HepG2 (cell line): ENCODE results near the gene LRFN2. TPM values are rescaled to one million over a fixed set of nuclear protein-coding genes. Genes with fewer than 3 reads are reported as not detected.

Experiments
- ATAC-seq: fragments of 200-7000 bp; cut with Tn5 transposase; 3 replicates; pipeline ENCODE4 v1.9.1; 2020; ENCODE audit warnings: mild to moderate bottlenecking, moderate library complexity
- BruUV-seq: library from RNA; stranded (reverse); fragments of 400-500 nt; replicated peaks from 2 replicates; lab custom pipeline; 2021; lab: Mats Ljungman, UMichigan
- CTCF ChIA-PET: fragments of 300-600 bp; formaldehyde crosslinking; extraction: SDS; loops from one replicate; lab custom pipeline; 2021; ENCODE audit warnings: low total read pairs, inconsistent platforms, low intra/inter-chr PET ratio; lab: Yijun Ruan, JAX
- POLR2A ChIA-PET: fragments of 350-600 bp; sonication (Branson Sonifier 250); formaldehyde crosslinking; loops from one replicate; lab custom pipeline; 2020; ENCODE audit warnings: antibody characterized with exemption, inconsistent platforms; lab: Yijun Ruan, JAX
- DNase-seq: peaks from one replicate; pipeline ENCODE4 v3.0.0-alpha.2; 2015; ENCODE audit warnings: low spot score
- FAIRE-seq: peaks from 3 replicates; lab custom pipeline; 2011; peaks lifted over from hg19 to GRCh38; lab: Jason Lieb, UNC
- H2AFZ ChIP-seq: one replicate; pipeline ENCODE4 v1.6.1; 2011; ENCODE audit warnings: low read length, inconsistent platforms
- H3K27ac ChIP-seq: fragments of 300-600 bp; 3 replicates; pipeline ENCODE4 v1.8.0; 2011; ENCODE audit warnings: mixed run types, mild to moderate bottlenecking, mixed read lengths, low read length, inconsistent platforms; ENCODE audit not compliant: insufficient read depth; ENCODE audit errors: extremely low read length
- H3K27me3 ChIP-seq, 2 experiments: fragments of 200-600 bp in 1 of 2; 2 replicates in 1 of 2; 3 replicates in 1 of 2; pipeline versions ENCODE4 v1.6.0 to v1.8.0; 2011; ENCODE audit warnings: low read length in 2 of 2, mild to moderate bottlenecking in 2 of 2, moderate library complexity in 2 of 2, inconsistent platforms in 1 of 2; ENCODE audit not compliant: insufficient read depth in 2 of 2, control insufficient read depth in 1 of 2
- H3K36me3 ChIP-seq, 2 experiments: fragments of 200-600 bp in 1 of 2; replicated peaks in 1 of 2; 2 replicates in 1 of 2; 3 replicates in 1 of 2; pipeline versions ENCODE4 v1.5.1 to v1.8.0; 2011; ENCODE audit warnings: low read length in 2 of 2, inconsistent platforms in 1 of 2; ENCODE audit not compliant: insufficient read depth in 2 of 2, control insufficient read depth in 1 of 2
- H3K4me1 ChIP-seq: 2 replicates; pipeline ENCODE4 v1.5.1; 2012; ENCODE audit warnings: low read length, inconsistent platforms; ENCODE audit not compliant: insufficient read depth
- H3K4me2 ChIP-seq: 2 replicates; pipeline ENCODE4 v1.6.0; 2011; ENCODE audit warnings: low read depth, low read length, inconsistent platforms
- H3K4me3 ChIP-seq, 3 experiments: fragments of 200-600 bp in 1 of 3; sonication (generic), shearing (Covaris generic) in 1 of 3; replicated peaks in 1 of 3; 2 replicates each; pipeline ENCODE4 v1.5.1; 2011 to 2016; ENCODE audit warnings: low read length in 3 of 3, inconsistent platforms in 2 of 3, low read depth in 2 of 3, mild to moderate bottlenecking in 2 of 3, control low read depth in 1 of 3, mixed read lengths in 1 of 3; ENCODE audit not compliant: insufficient read depth in 1 of 3
- H3K79me2 ChIP-seq: one replicate; pipeline ENCODE4 v1.6.1; 2011; ENCODE audit warnings: low read length, inconsistent platforms; ENCODE audit not compliant: insufficient read depth
- H3K9ac ChIP-seq: 2 replicates; pipeline ENCODE4 v1.6.0; 2011; ENCODE audit warnings: mild to moderate bottlenecking, low read depth, low read length, inconsistent platforms; ENCODE audit not compliant: insufficient read depth
- H3K9me3 ChIP-seq: 2 replicates; pipeline ENCODE4 v1.5.1; 2012; ENCODE audit warnings: mild to moderate bottlenecking, low read length
- H4K20me1 ChIP-seq: 2 replicates; pipeline ENCODE4 v1.6.0; 2011; ENCODE audit warnings: inconsistent platforms, mild to moderate bottlenecking, low read length, moderate library complexity; ENCODE audit not compliant: insufficient read depth
- ARNT ChIP-seq: fragments of 450-650 bp; IDR thresholded peaks from 2 replicates; pipeline ENCODE4 v1.6.1; 2017
- KAT2B ChIP-seq: fragments of 150-350 bp; IDR thresholded peaks from 2 replicates; pipeline ENCODE4 v1.6.1; 2014; ENCODE audit warnings: low read depth, low read length, borderline replicate concordance
- LCORL ChIP-seq, 2 experiments: fragments of 450-650 bp in 1 of 2; sonication (generic) in 1 of 2; formaldehyde crosslinking in 1 of 2; IDR thresholded peaks; 2 replicates each; pipeline versions ENCODE4 v1.5.0 to v1.6.1; 2017 to 2020; ENCODE audit warnings: antibody characterized with exemption in 1 of 2, missing genetic modification reagents in 1 of 2
- NCOA2 ChIP-seq: sonication (generic); formaldehyde crosslinking; IDR thresholded peaks from 2 replicates; pipeline ENCODE4 v1.8.0; 2022; ENCODE audit warnings: inconsistent platforms
- NR2F1 ChIP-seq, 2 experiments: fragments of 450-650 bp in 1 of 2; formaldehyde crosslinking in 1 of 2; IDR thresholded peaks; 2 replicates each; pipeline versions ENCODE4 v1.5.0 to v1.6.1; 2016 to 2020; ENCODE audit warnings: mild to moderate bottlenecking in 1 of 2, missing compliant biosample characterization in 1 of 2, missing genetic modification reagents in 1 of 2, moderate library complexity in 1 of 2
- ONECUT2 ChIP-seq: sonication (generic); formaldehyde crosslinking; IDR thresholded peaks from 2 replicates; pipeline ENCODE4 v1.4.0; 2020; ENCODE audit warnings: missing genetic modification reagents
- ZNF17 ChIP-seq: sonication (generic); formaldehyde crosslinking; IDR thresholded peaks from 2 replicates; pipeline ENCODE4 v1.5.0; 2020; ENCODE audit warnings: mild to moderate bottlenecking, missing genetic modification reagents
- ZNF251 ChIP-seq: sonication (generic); formaldehyde crosslinking; IDR thresholded peaks from 2 replicates; pipeline ENCODE4 v1.9.0; 2021; ENCODE audit warnings: mild to moderate bottlenecking, missing genetic modification reagents
- ZNF414 ChIP-seq: sonication (generic); formaldehyde crosslinking; IDR thresholded peaks from 2 replicates; pipeline ENCODE4 v1.5.0; 2020; ENCODE audit warnings: missing genetic modification reagents
- ZNF761 ChIP-seq: sonication (generic); formaldehyde crosslinking; conservative IDR thresholded peaks from 2 replicates; pipeline ENCODE4 v1.4.0; 2020; ENCODE audit warnings: mild to moderate bottlenecking, missing genetic modification reagents
- ZNF83 ChIP-seq: sonication (generic); formaldehyde crosslinking; IDR thresholded peaks from 2 replicates; pipeline ENCODE4 v1.4.0; 2020; ENCODE audit warnings: missing genetic modification reagents, mild to moderate bottlenecking, borderline replicate concordance
- ZNF839 ChIP-seq: sonication (generic); formaldehyde crosslinking; IDR thresholded peaks from 2 replicates; pipeline ENCODE4 v1.4.0; 2020; ENCODE audit warnings: missing genetic modification reagents, mild to moderate bottlenecking, borderline replicate concordance
- WGBS: methylation state at CpG from one replicate; pipeline ENCODE4 v1.1.6; 2017; ENCODE audit warnings: low lambda C conversion rate; 5-methylcytosine and 5-hydroxymethylcytosine counted together
- in situ Hi-C: cut with HindIII; loops from 2 replicates; pipeline ENCODE4 v1.10.0; 2017; ENCODE audit warnings: low pct_unique_long_range_greater_than_20kb; ENCODE audit not compliant: extremely low pct_ligation_motif_present
- intact Hi-C: fragments of 100-400 bp; cut with micrococcal nuclease; formaldehyde crosslinking; loops from one replicate; pipeline ENCODE4 v1.10.0; 2022; ENCODE audit not compliant: unreplicated experiment
- polyA plus RNA-seq, 8 experiments: library from polyadenylated mRNA; depleted of rRNA in 3 of 8; stranded (reverse) in 7 of 8; unstranded in 1 of 8; fragments of >200 nt; fragmentation: Illumina TruSeq in 4 of 8; extraction: Trizol in 4 of 8; gene quantifications; 2 replicates each; pipeline versions ENCODE4 v1.2.1 to v1.2.3, GENCODE V29; 2011 to 2016; ENCODE audit warnings: low read depth in 4 of 8, missing spikeins in 1 of 8, mixed read lengths in 1 of 8; ENCODE audit not compliant: insufficient read depth in 1 of 8
- total RNA-seq, 5 experiments: library from RNA; depleted of rRNA; stranded (reverse); fragments of >200 nt; fragmentation: Illumina TruSeq; extraction: Trizol; gene quantifications; 2 replicates each; pipeline ENCODE4 v1.2.3, GENCODE V29; 2016; ENCODE audit warnings: low read depth in 1 of 5
- TF ChIP-seq, protein P1 (sequence below): sonication (generic); formaldehyde crosslinking; IDR thresholded peaks from 2 replicates; pipeline ENCODE4 v1.4.0; 2020; ENCODE audit warnings: missing genetic modification reagents

LRFN2 gene
- total and polyA plus RNA-seq, 2 of the 13 experiments (the other 11 are each of a cell fraction or from before 2014, with no cell fraction given), result not detected

DNA sequence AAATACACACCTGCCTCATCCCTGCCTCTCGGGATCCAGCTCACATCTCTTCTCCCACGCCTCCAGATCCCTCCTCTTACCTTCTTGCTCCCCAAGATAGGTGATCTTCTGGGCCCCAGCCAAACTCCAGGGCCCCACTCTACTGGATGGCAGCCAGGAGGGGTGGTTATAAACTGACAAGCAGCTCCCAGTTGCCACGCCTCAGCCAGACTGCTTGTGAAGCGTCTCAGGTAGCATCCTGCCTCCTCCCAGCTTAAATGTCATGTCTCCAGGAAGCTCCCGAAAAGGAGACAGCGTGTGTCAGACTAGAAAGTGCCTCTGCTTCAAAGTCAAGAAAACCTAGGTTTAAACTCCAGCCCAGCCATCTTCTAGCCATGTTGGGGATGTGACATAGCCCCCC, 114.1 kb downstream of the LRFN2 start:
- no peaks in the 10 kb centered on the region for H3K9me3 ChIP-seq
- H4K20me1 ChIP-seq, result no peaks in the 10 kb centered on the region
- BruUV-seq, result no TSS peak
- no peak for FAIRE-seq
- no peaks in the 10 kb centered on the region for H3K4me1 ChIP-seq
- no peaks in the 10 kb centered on the region for H3K36me3 ChIP-seq
- ChIA-PET CTCF (no interaction called here), POLR2A (no interaction called here)
- intact Hi-C loops (no loop called here), in situ Hi-C loops (no loop called here)
- no peak overlapping the region for H2AFZ ChIP-seq
- H3K27ac ChIP-seq, result no peak overlapping the region
- peaks cover 0 to 16% of the 10 kb centered on the region in 2 experiments; a peak in 3 of 5 replicates for H3K27me3 ChIP-seq
- H3K4me2 ChIP-seq, result no peak overlapping the region
- DNase-seq, result no peak
- H3K79me2 ChIP-seq, result no peaks in the 10 kb centered on the region
- no peak for ATAC-seq
- WGBS, result 0% methylated on average over 6 of the region's 6 CpGs
- no peak for TF ChIP-seq ZNF839
- TF ChIP-seq ONECUT2 (CRISPR knock-in tag), result no peak
- no peak for TF ChIP-seq ZNF17 (CRISPR knock-in tag)
- no peak for TF ChIP-seq ZNF251 (CRISPR knock-in tag)
- no peak for TF ChIP-seq NR2F1 (CRISPR knock-in tag; IDR thresholded peaks at IDR 0.05)
- TF ChIP-seq KAT2B, result no peak
- TF ChIP-seq ZNF83 (CRISPR knock-in tag), result no peak
- TF ChIP-seq ZNF414 (CRISPR knock-in tag), result no peak
- TF ChIP-seq NCOA2, result no peak
- no peak for TF ChIP-seq ZNF761 (CRISPR knock-in tag)
- no peak for TF ChIP-seq LCORL (IDR thresholded peaks at IDR 0.05)
- TF ChIP-seq LCORL (CRISPR knock-in tag; IDR thresholded peaks at IDR 0.05), result no peak
- no peak for TF ChIP-seq ARNT
- TF ChIP-seq, protein P1, sequence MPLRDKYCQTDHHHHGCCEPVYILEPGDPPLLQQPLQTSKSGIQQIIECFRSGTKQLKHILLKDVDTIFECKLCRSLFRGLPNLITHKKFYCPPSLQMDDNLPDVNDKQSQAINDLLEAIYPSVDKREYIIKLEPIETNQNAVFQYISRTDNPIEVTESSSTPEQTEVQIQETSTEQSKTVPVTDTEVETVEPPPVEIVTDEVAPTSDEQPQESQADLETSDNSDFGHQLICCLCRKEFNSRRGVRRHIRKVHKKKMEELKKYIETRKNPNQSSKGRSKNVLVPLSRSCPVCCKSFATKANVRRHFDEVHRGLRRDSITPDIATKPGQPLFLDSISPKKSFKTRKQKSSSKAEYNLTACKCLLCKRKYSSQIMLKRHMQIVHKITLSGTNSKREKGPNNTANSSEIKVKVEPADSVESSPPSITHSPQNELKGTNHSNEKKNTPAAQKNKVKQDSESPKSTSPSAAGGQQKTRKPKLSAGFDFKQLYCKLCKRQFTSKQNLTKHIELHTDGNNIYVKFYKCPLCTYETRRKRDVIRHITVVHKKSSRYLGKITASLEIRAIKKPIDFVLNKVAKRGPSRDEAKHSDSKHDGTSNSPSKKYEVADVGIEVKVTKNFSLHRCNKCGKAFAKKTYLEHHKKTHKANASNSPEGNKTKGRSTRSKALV (CRISPR knock-in tag), result no peak
- H3K4me3 ChIP-seq, result no peak overlapping the region
- no peak overlapping the region for H3K9ac ChIP-seq
